Mucosa of descending colon (tissue), 3 donors: ENCODE results near the gene ETS2. TPM values are rescaled to one million over a fixed set of nuclear protein-coding genes. Genes with fewer than 3 reads are reported as not detected.
A peak's percentile ranks its signal among the peaks of the same experiment; 100 is the strongest.
"Not testable (repeated sequence)": the region's sequence is repeated elsewhere in the genome, so short reads cannot be mapped to it uniquely, and the experiment has no call there.

Experiments
- ATAC-seq: fragments of 200-7000 bp; cut with Tn5 transposase; one replicate; pipeline ENCODE4 v1.9.1; 2020; ENCODE audit warnings: mild to moderate bottlenecking, moderate library complexity
- DNase-seq, 3 donors: peaks; one replicate each; pipeline ENCODE4 v3.0.0-alpha.2; 2020
- H3K36me3 ChIP-seq: fragments of 200-600 bp; one replicate; pipeline ENCODE4 v1.8.0; 2021; ENCODE audit warnings: low read depth, mild to moderate bottlenecking
- H3K4me1 ChIP-seq: fragments of 200-600 bp; one replicate; pipeline ENCODE4 v1.8.0; 2021; ENCODE audit warnings: low read depth, mild to moderate bottlenecking
- H3K4me3 ChIP-seq: fragments of 200-600 bp; one replicate; pipeline ENCODE4 v1.8.0; 2021; ENCODE audit warnings: mild to moderate bottlenecking
- H3K9me3 ChIP-seq: fragments of 200-600 bp; one replicate; pipeline ENCODE4 v1.8.0; 2021; ENCODE audit warnings: mild to moderate bottlenecking
- intact Hi-C, 2 donors: fragments of 100-400 bp; cut with DNase I in 1 of 2; cut with micrococcal nuclease in 1 of 2; formaldehyde crosslinking; loops; one replicate each; pipeline versions ENCODE4 v1.11.0 to v1.11.1; 2022; cut with DNase I, micrococcal nuclease
- total RNA-seq, 3 donors: library from RNA; stranded (reverse); fragmentation: NEBNext Ultra II Directional in 2 of 3; extraction: Animal tissue kit (Norgen Biotek cat#: 25700) in 2 of 3; gene quantifications; one replicate each; pipeline versions ENCODE4 v1.2.1 to v1.2.4, GENCODE V29; 2021 to 2023
- TF ChIP-seq, protein P1 (sequence below): fragments of 200-600 bp; IDR thresholded peaks from one replicate; pipeline ENCODE4 v1.8.0; 2022; ENCODE audit warnings: antibody characterized with exemption, mild to moderate bottlenecking
- donor health status: DM: no; HTN: no; CAD: no; lungs with moderate emphysema.
- donor health status: DM: no; HTN: no; CAD: no.
- donor health status: DM: no; HTN: yes; CAD: no.

ETS2 gene
- total RNA-seq, 3 donors from 2014 or later: 115 to 222 (median 171) TPM

DNA sequence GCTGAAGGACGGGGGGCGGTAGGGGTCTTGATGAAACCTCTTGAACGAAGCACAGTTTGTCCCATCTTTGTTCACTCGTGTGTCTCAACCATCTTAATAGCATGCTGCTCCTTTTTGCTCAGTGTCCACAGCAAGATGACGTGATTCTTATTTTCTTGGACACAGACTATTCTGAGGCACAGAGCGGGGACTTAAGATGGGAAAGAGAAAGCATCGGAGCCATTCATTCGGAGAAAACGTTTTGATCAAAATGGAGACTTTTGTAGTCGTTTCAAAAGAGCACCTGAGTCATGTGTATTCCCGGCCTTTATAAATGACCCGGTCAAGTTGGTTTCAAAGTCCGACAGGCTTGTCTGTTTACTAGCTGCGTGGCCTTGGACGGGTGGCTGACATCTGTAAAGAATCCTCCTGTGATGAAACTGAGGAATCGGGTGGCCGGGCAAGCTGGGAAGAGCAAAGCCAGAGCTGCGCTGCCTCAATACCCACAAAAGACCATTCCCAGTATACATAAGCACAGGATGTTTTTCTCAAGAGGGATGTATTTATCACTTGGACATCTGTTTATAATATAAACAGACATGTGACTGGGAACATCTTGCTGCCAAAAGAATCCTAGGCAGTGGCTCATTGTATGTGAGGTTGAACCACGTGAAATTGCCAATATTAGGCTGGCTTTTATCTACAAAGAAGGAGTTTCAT is 18.5 kb downstream of the ETS2 start:
- Histone ChIP-seq H3K4me1 (peaks cover 35% of the 10 kb centered on the region), H3K36me3 (peaks cover 6% of the 10 kb centered on the region), H3K9me3 (no peaks in the 10 kb centered on the region), H3K4me3 (no peak overlapping the region)
- TF ChIP-seq, protein P1, sequence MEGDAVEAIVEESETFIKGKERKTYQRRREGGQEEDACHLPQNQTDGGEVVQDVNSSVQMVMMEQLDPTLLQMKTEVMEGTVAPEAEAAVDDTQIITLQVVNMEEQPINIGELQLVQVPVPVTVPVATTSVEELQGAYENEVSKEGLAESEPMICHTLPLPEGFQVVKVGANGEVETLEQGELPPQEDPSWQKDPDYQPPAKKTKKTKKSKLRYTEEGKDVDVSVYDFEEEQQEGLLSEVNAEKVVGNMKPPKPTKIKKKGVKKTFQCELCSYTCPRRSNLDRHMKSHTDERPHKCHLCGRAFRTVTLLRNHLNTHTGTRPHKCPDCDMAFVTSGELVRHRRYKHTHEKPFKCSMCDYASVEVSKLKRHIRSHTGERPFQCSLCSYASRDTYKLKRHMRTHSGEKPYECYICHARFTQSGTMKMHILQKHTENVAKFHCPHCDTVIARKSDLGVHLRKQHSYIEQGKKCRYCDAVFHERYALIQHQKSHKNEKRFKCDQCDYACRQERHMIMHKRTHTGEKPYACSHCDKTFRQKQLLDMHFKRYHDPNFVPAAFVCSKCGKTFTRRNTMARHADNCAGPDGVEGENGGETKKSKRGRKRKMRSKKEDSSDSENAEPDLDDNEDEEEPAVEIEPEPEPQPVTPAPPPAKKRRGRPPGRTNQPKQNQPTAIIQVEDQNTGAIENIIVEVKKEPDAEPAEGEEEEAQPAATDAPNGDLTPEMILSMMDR: no peak
- intact Hi-C loops: no loop called here
- peak in 2 of 3 donors; percentile 51 to 61 for DNase-seq
- ATAC-seq: peak; percentile 48

DNA sequence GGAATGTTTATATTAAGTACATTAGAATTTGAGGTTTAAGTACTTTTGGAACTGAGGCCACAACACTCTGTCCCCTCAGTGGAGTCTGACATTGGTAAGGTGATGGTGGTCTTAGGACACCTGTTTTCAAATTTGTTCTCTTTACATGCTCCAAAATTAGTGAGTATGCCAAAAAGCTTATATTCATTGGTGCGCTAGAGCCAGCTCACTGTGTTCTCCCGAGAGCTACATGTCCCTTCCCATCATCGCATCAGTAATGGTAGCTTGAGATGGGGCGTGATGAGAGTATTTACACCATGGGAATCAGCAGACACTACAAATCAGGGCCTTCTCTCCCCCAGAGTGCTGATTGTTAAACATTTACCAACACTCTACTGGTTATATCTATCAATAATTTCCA is 19.5 kb downstream of the ETS2 start:
- TF ChIP-seq, protein P1: no peak
- peaks cover 26% of the 10 kb centered on the region for H3K4me1 ChIP-seq
- H3K4me3 ChIP-seq: no peak overlapping the region
- DNase-seq (no peak), ATAC-seq (peak; percentile 26)
- intact Hi-C loops: no loop called here
- no peaks in the 10 kb centered on the region for H3K9me3 ChIP-seq
- peaks cover 6% of the 10 kb centered on the region for H3K36me3 ChIP-seq

DNA sequence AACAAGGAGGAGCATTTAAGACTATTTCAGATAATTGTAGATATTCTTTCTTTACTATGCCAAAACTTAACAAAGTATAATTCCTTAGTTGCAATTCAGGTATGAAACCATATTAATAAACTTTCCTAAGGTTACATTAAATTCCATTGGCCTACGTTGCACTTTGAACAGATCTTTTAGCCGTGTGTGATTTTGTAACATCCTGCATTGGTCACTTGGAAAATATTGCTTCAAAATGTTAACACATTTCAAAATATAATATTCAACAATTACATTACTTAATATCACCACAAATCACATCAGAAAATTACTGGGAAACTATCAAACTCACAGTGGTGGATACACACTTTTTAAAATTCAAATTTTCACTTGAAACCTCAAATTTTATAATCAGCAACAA is 20.2 kb downstream of the ETS2 start:
- TF ChIP-seq, protein P1: no peak
- ATAC-seq (no peak), DNase-seq (no peak)
- peaks cover 23% of the 10 kb centered on the region for H3K4me1 ChIP-seq
- H3K9me3 ChIP-seq: no peaks in the 10 kb centered on the region
- H3K4me3 ChIP-seq: no peak overlapping the region
- intact Hi-C loops: no loop called here
- peaks cover 6% of the 10 kb centered on the region for H3K36me3 ChIP-seq

DNA sequence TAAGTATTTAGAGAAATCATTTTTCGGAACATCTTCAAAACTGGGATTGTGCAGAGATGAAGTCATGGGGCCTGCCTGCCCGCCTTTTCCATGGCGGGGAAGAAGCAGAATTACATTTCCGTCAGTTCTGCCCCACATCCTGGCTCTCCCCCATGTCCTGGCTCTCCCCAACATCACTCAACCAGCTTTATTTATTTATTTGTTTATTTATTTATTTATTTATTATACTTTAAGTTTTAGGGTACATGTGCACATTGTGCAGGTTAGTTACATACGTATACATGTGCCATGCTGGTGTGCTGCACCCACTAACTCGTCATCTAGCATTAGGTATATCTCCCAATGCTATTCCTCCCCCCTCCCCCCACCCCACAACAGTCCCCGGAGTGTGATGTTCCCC is 22.4 kb downstream of the ETS2 start:
- H3K4me1 ChIP-seq: peaks cover 12% of the 10 kb centered on the region
- H3K36me3 ChIP-seq, H3K4me3 ChIP-seq, intact Hi-C loops, DNase-seq, ATAC-seq, H3K9me3 ChIP-seq: not testable (repeated sequence)

DNA sequence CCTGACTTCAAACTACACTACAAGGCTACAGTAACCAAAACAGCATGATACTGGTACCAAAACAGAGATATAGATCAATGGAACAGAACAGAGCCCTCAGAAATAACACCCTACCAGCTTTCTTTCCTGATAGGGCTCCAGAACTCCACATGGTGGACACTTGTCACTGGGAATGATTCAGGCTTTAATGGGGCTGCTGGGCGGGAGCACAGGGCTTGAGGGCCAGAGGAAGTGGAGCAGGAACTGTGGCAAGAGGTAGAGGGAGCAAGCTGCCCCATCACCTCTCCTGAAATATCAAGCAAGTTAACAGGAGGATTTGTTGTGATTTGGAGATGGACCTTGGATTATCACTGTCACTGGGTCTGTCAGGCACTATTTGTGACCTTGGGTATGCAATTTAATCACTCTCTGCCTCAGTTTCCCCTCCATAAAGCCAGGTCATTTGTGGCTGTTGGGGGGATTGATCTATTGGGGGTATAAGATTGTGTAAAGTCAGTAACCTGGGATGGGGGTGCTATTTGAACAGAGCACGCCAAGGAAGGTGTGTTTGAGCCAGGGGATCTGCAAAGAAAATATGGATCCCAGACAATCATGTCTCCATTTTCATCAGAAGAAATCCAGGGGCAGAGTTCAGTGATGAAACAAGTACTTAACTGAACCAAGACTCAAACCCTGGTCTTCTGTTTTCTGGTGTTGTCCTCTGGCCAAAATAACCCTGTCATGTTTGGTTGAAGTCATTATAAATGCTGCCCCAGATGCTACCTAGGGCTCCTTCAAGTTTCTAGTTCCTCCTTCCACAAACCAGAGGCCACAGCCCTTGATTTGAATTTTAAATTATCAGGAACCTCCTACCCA is 25.2 kb downstream of the ETS2 start:
- no peak for ATAC-seq
- DNase-seq: no peak
- H3K4me1 ChIP-seq: peaks cover 7% of the 10 kb centered on the region
- TF ChIP-seq, protein P1: no peak
- H3K36me3 ChIP-seq: no peaks in the 10 kb centered on the region
- no peak overlapping the region for H3K4me3 ChIP-seq
- no peaks in the 10 kb centered on the region for H3K9me3 ChIP-seq
- intact Hi-C loops: loop anchor here in 1 of 2 donors (10.0 kb wide), 1 partner anchor 84 kb away; no protein-coding TSS in a partner anchor
